KG1 (cell line): ENCODE results near the gene BBS1.

Experiments
- DNase-seq: peaks from one replicate; lab custom pipeline; 2025; lab: John Stamatoyannopoulos, UW

Gene BBS1

GRCh38 chr11:66477263-66478201 lies 32.9 kb upstream of the BBS1 start:
- DNase-seq, result no peak

DNA sequence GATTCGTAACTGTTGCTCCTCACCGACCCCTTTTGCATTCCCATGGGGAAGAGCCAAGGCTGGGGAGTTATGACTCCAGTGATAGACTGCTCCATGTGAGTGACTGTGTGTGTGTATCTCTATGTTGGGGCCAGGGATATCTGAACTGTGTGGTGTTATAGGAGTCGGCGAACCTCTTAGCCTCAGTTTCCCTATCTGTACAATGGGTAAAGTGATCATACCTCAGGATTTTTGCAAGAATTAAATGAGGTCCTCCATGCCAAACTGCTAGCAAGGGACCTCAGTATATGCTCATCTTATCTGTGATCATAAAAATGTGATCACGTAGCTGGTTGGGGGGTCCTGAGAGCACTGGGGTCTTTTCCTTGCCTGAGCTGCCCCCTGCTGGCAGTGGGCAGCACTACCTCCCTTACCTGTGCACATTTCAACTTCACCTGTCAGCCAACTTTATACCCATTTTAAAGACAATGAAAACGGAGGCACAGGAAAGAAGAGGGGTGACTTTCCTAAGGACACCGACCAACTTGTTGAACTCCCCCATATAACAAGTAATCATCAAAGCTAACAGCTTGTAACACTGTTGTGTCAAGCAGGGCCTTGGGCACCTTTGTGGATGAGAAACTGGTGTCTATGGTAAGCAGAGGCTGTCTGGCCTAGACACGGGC lies 31.6 kb upstream of the BBS1 start:
- peak; percentile 28 for DNase-seq

GRCh38 chr11:66479394-66480116 lies 30.9 kb upstream of the BBS1 start:
- DNase-seq, result no peak

DNA sequence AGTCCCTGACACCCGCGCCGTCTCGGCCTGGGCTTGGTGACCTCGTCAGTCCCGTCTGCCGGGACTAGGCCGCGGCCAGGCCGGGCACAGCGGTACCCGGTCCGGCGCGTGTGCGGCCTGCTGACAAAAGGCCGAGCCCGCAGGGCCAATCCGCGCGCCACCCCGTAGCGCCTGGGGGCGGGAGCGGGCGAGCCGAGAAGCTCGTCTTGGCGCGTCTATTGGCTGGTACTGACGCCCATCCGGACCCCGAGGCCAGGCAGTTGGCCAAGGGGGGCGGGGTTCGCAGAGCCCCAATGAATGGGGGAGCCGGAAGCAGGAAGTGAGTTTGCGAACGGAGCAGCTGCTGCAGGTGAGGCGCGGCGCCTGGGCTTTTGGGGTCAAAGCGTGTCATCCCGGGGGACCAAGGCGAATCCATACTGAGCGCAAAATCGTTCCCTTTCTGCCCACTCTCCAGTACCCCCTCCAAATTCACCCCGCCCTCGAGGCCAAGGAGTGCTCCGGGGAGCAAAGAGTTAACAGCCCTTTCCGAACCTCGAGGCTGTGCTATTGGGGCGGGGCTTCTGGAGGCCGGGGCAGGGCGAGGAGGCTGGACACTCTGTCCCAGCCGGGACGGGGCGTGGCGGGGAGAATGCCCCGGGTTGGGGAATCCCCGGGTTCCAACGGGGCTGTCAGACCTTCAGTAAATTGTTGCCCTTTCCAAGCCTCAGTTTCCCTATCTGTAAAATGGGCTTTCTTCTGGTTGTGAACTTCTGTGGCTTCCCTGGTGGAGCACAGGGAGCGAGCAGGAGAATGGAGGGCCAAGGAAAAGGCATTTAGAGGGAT lies 30.1 kb upstream of the BBS1 start, which contains the start of gene DPP3:
Gene DPP3 (plus strand): TSS at position 318 of the 822 bp plus-strand sequence. CDS start 1,767 bp downstream, outside the sequence.
- peak; percentile 99 for DNase-seq

- no peak for DNase-seq
These were observed 25.5 kb upstream of the BBS1 start for GRCh38 chr11:66484806-66485380.

DNA sequence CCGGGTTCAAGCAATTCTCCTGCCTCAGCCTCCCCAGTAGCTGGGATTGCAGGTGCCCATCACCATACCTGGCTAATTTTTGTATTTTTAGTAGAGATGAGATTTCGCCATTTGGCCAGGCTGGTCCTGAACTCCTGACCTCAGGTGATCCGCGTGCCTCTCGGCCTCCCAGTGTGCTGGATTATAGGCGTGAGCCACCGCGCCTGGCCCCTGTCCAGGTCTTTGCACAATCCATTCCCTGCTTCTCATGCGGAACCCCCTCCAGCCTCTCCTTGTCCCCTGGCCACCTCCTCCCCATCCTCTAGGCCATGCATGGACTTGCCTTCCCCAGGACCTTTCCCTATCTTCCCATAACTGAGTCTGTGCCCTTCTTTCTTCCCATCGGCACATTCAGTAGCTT lies 21.5 kb upstream of the BBS1 start:
- no peak for DNase-seq

GRCh38 chr11:66489636-66490035 lies 20.8 kb upstream of the BBS1 start:
- DNase-seq, result no peak

DNA sequence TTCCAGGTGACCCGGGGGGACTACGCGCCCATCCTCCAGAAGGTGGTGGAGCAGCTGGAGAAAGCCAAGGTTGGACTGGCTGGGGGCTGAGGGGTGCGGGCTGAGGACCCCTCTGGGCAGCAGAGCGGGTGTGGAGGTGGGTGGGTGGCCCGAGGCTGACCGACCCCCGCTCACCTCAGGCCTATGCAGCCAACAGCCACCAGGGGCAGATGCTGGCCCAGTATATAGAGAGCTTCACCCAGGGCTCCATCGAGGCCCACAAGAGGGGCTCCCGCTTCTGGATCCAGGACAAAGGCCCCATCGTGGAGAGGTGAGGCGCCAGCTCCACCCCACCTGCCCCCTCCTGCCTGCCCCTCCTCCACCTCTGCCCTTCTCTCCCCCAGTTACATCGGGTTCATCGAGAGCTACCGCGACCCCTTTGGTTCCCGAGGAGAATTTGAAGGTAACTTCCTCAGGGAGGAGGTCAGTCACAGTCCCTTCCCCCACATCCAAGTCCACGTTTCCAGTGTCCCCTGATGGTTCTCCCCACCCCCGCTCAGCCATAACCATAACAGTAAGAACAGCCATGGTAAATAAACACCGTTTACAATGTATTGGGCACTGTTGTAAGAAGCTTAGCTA lies 19.0 kb upstream of the BBS1 start:
- no peak for DNase-seq

GRCh38 chr11:66492161-66492865 lies 18.1 kb upstream of the BBS1 start:
- no peak for DNase-seq

- no peak for DNase-seq
These were observed 17.3 kb upstream of the BBS1 start for GRCh38 chr11:66493130-66493529.

DNA sequence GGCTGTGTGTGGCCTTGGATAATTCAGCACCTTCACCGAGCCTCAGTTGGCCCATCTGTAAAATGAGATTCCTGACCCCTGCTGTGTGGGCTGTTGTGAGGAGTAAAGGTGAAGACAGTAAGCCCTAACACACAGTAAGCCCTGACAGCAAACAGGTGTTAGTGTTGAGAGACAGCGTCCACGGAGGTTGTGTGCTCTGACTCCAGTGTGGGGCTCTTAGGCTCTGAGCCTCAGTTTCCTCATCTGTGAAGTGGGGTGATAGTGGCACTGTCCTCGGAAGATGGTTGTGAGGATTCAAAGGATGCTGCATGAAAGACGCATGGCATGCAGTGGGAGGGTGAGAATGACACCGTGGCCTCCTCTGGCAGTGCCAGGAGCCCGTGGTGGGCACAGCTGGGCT lies 16.0 kb upstream of the BBS1 start:
- DNase-seq, result no peak

GRCh38 chr11:66494935-66495334 lies 15.5 kb upstream of the BBS1 start:
- DNase-seq, result no peak

DNA sequence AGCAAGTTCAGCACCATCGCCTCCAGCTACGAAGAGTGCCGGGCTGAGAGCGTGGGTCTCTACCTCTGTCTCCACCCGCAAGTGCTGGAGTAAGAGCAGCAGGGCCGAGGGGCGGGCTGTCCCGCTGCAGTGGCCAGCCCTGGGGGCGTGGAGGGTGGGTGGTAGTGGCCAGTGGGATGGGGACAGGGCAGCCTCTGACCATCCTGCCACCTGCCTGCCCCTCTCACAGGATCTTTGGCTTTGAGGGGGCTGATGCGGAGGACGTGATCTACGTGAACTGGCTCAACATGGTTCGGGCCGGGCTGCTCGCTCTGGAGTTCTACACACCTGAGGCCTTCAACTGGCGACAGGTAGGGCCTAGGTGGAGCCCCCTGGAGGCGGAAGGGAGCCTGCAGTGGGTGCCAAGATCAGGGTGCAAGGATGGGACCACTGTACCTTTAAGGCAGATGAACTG lies 15.0 kb upstream of the BBS1 start:
- DNase-seq, result no peak

DNA sequence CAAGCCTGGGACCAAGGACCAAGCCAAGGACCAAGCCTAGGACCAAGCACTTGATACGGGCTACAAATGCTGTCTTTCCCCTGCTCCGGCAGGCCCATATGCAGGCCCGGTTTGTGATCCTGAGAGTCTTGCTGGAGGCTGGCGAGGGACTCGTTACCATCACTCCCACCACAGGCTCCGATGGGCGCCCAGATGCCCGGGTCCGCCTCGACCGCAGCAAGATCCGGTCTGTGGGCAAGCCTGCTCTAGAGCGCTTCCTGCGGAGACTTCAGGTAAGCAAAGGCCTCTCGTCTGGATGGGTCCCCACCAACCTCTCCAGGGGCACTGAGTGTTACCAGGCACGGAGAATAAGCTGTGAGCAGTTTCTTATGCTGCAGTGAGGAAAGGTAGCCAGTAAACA lies 13.2 kb upstream of the BBS1 start:
- no peak for DNase-seq

GRCh38 chr11:66498506-66498905 lies 11.9 kb upstream of the BBS1 start:
- no peak for DNase-seq

GRCh38 chr11:66505276-66505816 lies 5.1 kb upstream of the BBS1 start:
- DNase-seq, result no peak

GRCh38 chr11:66509131-66509561 lies 1.3 kb upstream of the BBS1 start:
- no peak for DNase-seq

DNA sequence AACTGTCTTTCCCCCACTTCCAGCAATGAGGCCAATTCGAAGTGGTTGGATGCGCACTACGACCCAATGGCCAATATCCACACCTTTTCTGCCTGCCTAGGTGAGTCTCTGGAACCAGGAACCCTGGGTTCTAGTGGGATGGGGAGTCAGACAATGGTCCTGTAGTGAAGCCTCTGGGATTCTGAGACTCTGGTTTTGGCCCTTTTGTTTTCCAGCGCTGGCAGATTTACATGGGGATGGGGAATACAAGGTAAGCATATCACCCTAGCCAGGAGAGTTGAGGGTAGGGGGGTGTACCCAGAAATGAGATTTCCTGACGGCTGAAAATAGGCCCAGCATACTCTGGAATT lies 530 bp downstream of the BBS1 start:
- DNase-seq, result no peak

- DNase-seq, result no peak
These were observed 13.2 kb downstream of the BBS1 start for GRCh38 chr11:66523611-66524010.
